IPS DF 6.9 (cell line): ENCODE data around the gene MPDZ.

Experiments
- DNase-seq: peaks from one replicate; pipeline ENCODE4 v3.0.0-alpha.2; 2013; ENCODE audit warnings: low read depth, low spot score
- H3K27ac ChIP-seq: one replicate; pipeline ENCODE4 v1.5.1; 2013; ENCODE audit warnings: low read length, control low read depth
- H3K27me3 ChIP-seq: 2 replicates; pipeline ENCODE4 v1.6.1; 2013; ENCODE audit warnings: mild to moderate bottlenecking, low read length; ENCODE audit not compliant: control insufficient read depth, insufficient read depth
- H3K36me3 ChIP-seq: 2 replicates; pipeline ENCODE4 v1.6.1; 2013; ENCODE audit warnings: low read length; ENCODE audit not compliant: control insufficient read depth, insufficient read depth
- H3K4me1 ChIP-seq: 2 replicates; pipeline ENCODE4 v1.6.1; 2013; ENCODE audit warnings: low read length; ENCODE audit not compliant: control insufficient read depth, insufficient read depth
- H3K4me3 ChIP-seq: 2 replicates; pipeline ENCODE4 v1.5.1; 2013; ENCODE audit warnings: mild to moderate bottlenecking, low read length
- H3K9me3 ChIP-seq: 2 replicates; pipeline ENCODE4 v1.6.1; 2013; ENCODE audit warnings: low read length, inconsistent platforms; ENCODE audit not compliant: control insufficient read depth, insufficient read depth
- WGBS: extraction: QIAGEN DNeasy Blood & Tissue Kit; methylation state at CpG from one replicate; pipeline ENCODE4 v1.1.7; 2013; ENCODE audit warnings: mixed read lengths, missing lambda C conversion rate; ENCODE audit not compliant: insufficient read length, insufficient coverage; 5-methylcytosine and 5-hydroxymethylcytosine counted together

Gene MPDZ

DNA sequence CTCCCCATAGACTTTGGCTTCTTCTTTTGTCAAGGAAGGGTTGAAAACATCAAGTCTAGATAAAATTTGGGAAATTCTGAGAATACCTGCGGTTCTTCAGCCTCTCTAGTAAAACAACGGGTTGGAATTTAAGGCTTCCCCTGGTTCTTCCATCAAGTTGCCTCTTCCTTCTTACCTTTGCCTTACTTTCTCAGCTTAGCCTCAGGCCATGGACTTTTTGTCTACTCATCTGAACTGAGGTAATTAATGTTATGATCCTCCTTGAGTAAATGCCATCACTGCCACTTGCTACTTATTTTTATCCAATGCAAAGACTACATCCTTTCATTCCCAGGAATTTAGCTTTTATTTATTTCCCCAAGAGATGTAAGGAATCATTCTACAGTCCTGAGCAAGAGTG is 184.4 kb downstream of the MPDZ start:
- WGBS, result no CpG with 5 or more reads among the region's 2 CpGs
- no peak for DNase-seq
- H3K36me3 ChIP-seq, result no peaks in the 10 kb centered on the region

GRCh38 chr9:13090628-13091027 is 188.9 kb downstream of the MPDZ start:
- no CpG with 5 or more reads among the region's 4 CpGs for WGBS
- no peaks in the 10 kb centered on the region for H3K9me3 ChIP-seq
- no peaks in the 10 kb centered on the region for H3K4me1 ChIP-seq
- no peak overlapping the region for H3K27ac ChIP-seq
- no peaks in the 10 kb centered on the region for H3K27me3 ChIP-seq
- no peak for DNase-seq
- no peaks in the 10 kb centered on the region for H3K36me3 ChIP-seq
- H3K4me3 ChIP-seq, result no peak overlapping the region

More for the DNA sequence above, 184.4 kb downstream of the MPDZ start:
- Histone ChIP-seq H3K27ac (no peak overlapping the region), H3K27me3 (no peaks in the 10 kb centered on the region), H3K4me3 (no peak overlapping the region), H3K9me3 (no peaks in the 10 kb centered on the region), H3K4me1 (no peaks in the 10 kb centered on the region)

- DNase-seq, result no peak
- no peaks in the 10 kb centered on the region for H3K4me1 ChIP-seq
- H3K27ac ChIP-seq, result no peak overlapping the region
- no peaks in the 10 kb centered on the region for H3K9me3 ChIP-seq
- no peaks in the 10 kb centered on the region for H3K36me3 ChIP-seq
- H3K27me3 ChIP-seq, result no peaks in the 10 kb centered on the region
- H3K4me3 ChIP-seq, result no peak overlapping the region
Measured at GRCh38 chr9:13089666-13090065, 189.8 kb downstream of the MPDZ start.

DNA sequence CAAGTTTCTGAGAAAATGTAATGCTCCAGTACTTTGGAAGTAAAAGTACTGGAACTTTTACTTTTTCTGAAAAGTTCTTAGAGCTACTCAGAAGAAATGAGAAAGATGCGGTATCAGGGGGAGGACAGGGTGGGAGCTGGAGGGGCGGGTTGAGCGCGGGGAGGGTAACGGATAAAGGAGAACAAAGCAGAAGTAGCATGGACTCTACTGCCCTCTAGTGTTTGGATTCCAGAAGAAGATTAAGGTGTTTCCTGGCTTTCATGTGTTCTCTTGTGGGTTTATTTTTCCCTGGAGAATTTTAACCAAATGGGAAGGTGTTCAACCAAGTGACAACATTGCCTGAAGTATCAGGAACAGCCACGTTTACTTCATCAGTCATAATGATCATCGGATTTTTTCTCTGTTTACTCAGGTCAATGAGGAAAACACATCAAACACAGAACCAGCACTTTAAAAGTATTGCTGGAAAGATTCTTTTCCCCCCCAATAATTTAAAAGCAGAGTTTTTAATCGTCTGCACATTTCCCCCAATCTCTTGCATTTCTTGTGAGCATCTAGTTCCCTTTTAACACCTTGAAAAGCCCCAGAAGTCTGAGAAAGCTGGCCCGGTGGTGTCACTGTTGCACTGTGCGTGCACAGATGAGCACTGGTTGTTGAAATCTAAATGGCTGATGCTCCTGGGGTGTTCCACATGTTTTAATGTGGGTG is 190.6 kb downstream of the MPDZ start:
- Histone ChIP-seq H3K4me1 (no peaks in the 10 kb centered on the region), H3K4me3 (no peak overlapping the region), H3K36me3 (no peaks in the 10 kb centered on the region), H3K27ac (no peak overlapping the region), H3K27me3 (no peaks in the 10 kb centered on the region), H3K9me3 (no peaks in the 10 kb centered on the region)
- WGBS, result no CpG with 5 or more reads among the region's 10 CpGs
- DNase-seq, result peak; percentile 76

DNA sequence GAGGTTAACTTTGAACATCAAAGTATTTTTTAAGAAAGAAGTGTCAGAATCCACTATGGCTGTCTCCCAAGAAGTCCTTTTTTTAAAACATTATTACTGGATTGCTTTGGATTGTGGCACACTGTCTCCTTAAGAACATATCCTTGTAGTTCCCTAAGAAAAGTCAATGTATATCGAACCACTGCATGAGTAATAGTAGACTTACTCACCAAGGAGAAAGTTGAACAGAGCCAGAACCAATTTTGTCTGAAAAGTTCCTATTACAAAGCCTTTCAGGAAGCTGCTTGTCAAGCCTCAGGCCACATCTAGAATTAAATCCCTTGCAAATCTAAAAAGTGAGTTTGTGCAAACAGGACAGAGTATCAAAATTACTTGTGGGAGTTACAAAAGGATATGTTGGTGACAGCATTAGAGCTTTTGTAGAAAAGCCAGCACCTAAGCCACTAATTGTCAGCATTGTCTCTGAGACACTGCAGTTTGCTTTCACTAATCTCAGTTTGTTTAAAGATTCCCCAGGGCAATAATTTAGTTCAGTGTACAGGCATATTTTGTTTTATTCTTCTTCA is 195.4 kb downstream of the MPDZ start:
- H3K27me3 ChIP-seq, result no peaks in the 10 kb centered on the region

DNA sequence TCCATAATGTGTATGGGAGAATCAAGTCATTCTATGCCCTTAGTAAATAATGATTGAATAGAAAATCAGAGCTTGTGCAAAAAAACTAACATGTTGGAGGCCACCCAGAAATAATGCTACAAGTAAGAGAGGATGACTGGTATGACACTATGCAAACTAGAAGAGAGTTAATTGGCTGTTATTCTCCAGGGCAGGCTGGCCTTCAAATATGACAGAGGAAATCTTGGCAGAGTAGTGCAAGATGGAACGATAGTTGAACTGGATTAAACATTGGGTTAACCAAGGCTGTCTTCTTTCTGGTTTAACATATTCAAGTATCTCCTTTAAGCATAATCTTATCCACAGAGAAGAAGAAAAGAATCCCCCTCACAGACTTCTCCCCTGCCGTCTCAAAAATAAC is 196.1 kb downstream of the MPDZ start:
- no peaks in the 10 kb centered on the region for H3K9me3 ChIP-seq
- no peak for DNase-seq
- no peak overlapping the region for H3K4me3 ChIP-seq
- H3K4me1 ChIP-seq, result no peaks in the 10 kb centered on the region
- no CpG with 5 or more reads among the region's 2 CpGs for WGBS
- no peaks in the 10 kb centered on the region for H3K27me3 ChIP-seq
- no peaks in the 10 kb centered on the region for H3K36me3 ChIP-seq
- H3K27ac ChIP-seq, result no peak overlapping the region

More for the DNA sequence above, 195.4 kb downstream of the MPDZ start:
- DNase-seq, result no peak
- Histone ChIP-seq H3K36me3 (no peaks in the 10 kb centered on the region), H3K4me3 (no peak overlapping the region), H3K9me3 (no peaks in the 10 kb centered on the region), H3K27ac (no peak overlapping the region), H3K4me1 (no peaks in the 10 kb centered on the region)
- no CpG with 5 or more reads among the region's 1 CpG for WGBS

- Histone ChIP-seq H3K36me3 (no peaks in the 10 kb centered on the region), H3K4me3 (no peak overlapping the region), H3K9me3 (no peaks in the 10 kb centered on the region), H3K27me3 (no peaks in the 10 kb centered on the region), H3K27ac (no peak overlapping the region), H3K4me1 (no peaks in the 10 kb centered on the region)
- no CpG with 5 or more reads among the region's 2 CpGs for WGBS
- no peak for DNase-seq
Measured at GRCh38 chr9:13082796-13083195, 196.7 kb downstream of the MPDZ start.

GRCh38 chr9:13078164-13078563 is 201.3 kb downstream of the MPDZ start:
- H3K27me3 ChIP-seq, result no peaks in the 10 kb centered on the region
- H3K4me3 ChIP-seq, result no peak overlapping the region
- no peak overlapping the region for H3K27ac ChIP-seq
- H3K4me1 ChIP-seq, result no peaks in the 10 kb centered on the region
- DNase-seq, result no peak
- WGBS, result no CpG with 5 or more reads among the region's 1 CpG
- no peaks in the 10 kb centered on the region for H3K9me3 ChIP-seq
- no peaks in the 10 kb centered on the region for H3K36me3 ChIP-seq

DNA sequence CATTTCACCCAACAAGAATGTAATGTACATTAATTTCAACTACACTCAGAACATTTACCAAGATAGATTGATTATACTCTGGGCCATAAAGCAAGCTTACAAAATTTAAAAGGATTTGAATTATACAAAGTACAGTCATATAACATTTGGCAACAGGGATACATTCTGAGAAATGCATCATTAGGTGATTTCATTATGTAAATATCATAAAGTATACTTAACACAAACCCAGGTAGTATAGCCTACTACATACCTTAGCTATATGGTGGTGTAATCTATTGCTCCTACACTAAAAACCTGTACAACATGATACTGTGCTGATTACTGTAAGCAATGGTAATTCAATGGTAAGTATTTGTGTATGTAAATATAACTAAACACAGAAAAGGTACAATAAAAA is 202.9 kb downstream of the MPDZ start:
- H3K27ac ChIP-seq, result no peak overlapping the region
- H3K4me1 ChIP-seq, result no peaks in the 10 kb centered on the region
- H3K9me3 ChIP-seq, result no peaks in the 10 kb centered on the region
- no peaks in the 10 kb centered on the region for H3K36me3 ChIP-seq
- DNase-seq, result no peak
- H3K4me3 ChIP-seq, result no peak overlapping the region
- H3K27me3 ChIP-seq, result no peaks in the 10 kb centered on the region

DNA sequence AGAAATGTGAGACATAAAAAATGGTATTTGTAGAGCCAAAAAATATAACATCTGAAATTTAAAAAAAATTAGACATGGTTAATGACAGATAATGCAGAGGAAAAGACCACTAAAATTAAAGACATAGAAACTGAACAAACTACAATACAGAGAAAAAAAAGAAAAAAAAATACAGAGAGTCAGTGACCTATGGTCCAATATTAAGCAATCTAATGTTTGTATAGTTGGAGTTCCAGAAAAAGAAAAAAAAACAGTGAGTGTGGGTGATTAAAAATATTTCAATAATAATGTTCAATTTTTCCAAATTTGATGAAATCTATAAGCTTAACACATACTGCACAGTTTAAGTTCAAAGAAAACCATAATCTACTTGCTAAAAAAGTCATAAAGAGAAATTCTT is 207.6 kb downstream of the MPDZ start:
- Histone ChIP-seq H3K4me3 (no peak overlapping the region), H3K27me3 (no peaks in the 10 kb centered on the region), H3K36me3 (no peaks in the 10 kb centered on the region), H3K9me3 (no peaks in the 10 kb centered on the region), H3K4me1 (no peaks in the 10 kb centered on the region), H3K27ac (no peak overlapping the region)
- DNase-seq, result no peak
